Activated CD4-positive, alpha-beta T cell treated with anti-CD3 and anti-CD28 coated beads for 48 hours (primary cell): Measurements from ENCODE around the gene NSUN6.

Source experiments
- DNase-seq: peaks from one replicate; pipeline ENCODE4 v3.0.0-alpha.2; 2020

Gene NSUN6

GRCh38 chr10:18557960-18558359 is 93.4 kb downstream of the NSUN6 start:
- DNase-seq = no peak

DNA sequence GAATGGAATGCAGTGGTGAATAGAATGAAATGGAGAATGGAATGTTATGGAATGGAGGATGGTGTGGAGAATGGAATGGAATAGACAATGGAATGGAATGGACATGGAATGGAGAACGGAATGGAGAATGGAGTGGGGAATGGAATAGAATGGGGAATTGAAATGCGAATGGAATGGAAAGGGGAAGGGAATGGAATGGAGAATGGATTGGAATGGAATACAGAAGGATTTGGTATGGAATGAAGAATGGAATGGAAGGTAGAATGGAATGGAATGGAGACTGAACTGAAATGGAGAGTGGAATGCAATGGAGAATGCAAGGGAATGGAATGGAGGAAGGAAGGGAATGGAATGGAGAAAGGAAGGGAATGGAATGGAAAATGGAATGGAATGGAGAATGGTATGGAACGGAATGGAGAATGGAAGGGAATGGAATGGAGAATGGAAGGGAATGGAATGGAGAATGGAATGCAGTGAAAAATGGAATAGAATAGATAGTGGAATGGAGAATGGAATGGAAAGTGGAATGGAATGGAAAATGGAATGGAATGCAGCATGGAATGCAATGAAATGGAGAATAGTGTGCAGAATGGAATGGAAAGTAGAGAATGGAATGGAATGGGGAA is 94.8 kb downstream of the NSUN6 start:
- DNase-seq = no peak

GRCh38 chr10:18554479-18554878 is 96.9 kb downstream of the NSUN6 start:
- no peak for DNase-seq

DNA sequence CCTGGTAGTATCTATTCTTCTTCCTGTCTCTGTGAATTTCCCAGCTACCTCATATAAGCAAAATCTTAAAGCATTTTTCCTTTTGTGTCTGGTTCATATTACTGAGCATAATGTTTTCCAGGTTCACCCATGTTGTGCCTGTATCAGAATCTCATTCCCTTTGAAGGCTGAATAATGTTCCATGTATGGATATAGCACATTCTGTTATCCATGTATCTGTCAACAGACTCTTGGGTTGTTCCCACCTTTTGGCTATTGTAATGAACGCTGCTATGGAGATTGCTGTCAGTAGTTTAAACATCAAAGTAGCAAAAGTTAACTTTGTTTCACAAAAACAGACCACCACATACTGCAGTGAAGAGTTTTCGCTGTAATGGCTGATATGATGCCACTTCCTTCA is 99.9 kb downstream of the NSUN6 start:
- no peak for DNase-seq

- DNase-seq = no peak
Measured at GRCh38 chr10:18549105-18549504, 102.3 kb downstream of the NSUN6 start.

GRCh38 chr10:18545621-18546305 is 105.6 kb downstream of the NSUN6 start:
- no peak for DNase-seq

DNA sequence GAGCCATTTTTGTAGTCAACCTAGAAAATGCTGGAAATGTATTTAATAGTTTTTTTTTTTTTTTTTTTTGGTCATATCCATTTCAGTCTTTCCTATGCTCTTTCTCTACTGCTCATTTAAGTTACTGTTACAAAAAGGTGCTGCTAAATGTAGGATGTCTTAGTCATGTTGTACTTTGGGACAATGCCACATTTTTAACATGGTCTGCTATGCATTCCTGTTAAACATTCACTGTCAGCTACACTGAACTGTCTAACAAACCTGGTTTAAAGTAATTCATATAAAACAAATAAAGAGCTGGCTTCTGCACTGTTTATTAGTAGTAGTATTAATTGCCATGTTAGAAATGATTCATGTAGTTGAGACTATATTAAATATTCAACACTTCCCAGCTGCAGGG is 108.6 kb downstream of the NSUN6 start:
- DNase-seq = no peak

GRCh38 chr10:18540195-18540594 is 111.2 kb downstream of the NSUN6 start:
- no peak for DNase-seq

DNA sequence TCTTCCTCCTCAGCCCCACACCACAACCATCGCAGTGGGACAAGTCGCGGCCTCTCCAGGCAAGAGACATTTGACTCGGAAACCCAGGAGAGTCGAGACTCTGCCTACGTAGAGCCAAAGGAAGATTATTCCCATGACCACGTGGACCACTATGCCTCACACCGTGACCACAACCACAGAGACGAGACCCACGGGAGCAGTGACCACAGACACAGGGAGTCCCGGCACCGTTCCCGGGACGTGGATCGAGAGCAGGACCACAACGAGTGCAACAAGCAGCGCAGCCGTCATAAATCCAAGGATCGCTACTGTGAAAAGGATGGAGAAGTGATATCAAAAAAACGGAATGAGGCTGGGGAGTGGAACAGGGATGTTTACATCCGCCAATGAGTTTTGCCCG is 112.1 kb downstream of the NSUN6 start:
- DNase-seq = no peak

GRCh38 chr10:18533896-18534295 is 117.5 kb downstream of the NSUN6 start:
- no peak for DNase-seq

- DNase-seq = no peak
Measured at GRCh38 chr10:18532881-18533535, 118.4 kb downstream of the NSUN6 start.

DNA sequence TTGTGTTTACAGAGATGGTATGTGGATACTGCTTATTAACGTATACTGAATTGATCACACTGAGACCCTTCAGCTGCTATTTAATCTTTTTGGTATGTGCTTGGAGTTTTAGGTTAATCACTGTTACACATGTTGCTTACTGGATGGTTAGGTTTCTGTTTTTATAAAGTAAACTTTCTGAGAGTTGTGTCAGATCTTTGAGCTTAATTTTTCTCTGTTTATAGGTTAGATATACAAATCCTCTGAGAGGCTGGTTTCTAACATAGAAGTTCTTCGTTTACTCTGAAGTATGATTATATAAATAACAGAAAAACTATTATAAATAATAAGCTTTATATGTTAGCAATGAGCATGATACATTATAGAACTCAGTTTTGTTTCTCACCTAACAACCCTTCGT is 123.1 kb downstream of the NSUN6 start:
- DNase-seq = no peak

GRCh38 chr10:18527687-18528086 is 123.7 kb downstream of the NSUN6 start:
- DNase-seq = no peak

GRCh38 chr10:18523858-18524257 is 127.5 kb downstream of the NSUN6 start:
- DNase-seq = no peak

DNA sequence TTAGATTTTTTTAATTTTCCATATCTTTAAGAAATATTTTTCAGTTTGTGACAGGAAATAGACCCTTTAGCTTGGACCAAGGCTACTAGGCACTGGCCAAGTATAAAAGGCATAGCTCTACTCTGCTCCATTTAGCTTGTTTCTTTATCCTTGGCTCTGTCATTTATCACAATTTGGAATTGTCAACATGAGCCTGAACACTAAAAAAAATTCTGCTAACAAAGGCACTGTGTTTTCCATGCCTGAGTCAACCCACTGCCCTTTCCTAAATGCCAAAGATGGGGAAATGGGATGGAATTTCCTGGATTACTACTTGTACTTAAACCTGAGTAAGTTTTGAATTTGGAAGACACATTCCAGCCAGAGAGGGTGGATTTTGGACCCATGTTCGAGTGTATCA is 128.4 kb downstream of the NSUN6 start:
- DNase-seq = no peak

DNA sequence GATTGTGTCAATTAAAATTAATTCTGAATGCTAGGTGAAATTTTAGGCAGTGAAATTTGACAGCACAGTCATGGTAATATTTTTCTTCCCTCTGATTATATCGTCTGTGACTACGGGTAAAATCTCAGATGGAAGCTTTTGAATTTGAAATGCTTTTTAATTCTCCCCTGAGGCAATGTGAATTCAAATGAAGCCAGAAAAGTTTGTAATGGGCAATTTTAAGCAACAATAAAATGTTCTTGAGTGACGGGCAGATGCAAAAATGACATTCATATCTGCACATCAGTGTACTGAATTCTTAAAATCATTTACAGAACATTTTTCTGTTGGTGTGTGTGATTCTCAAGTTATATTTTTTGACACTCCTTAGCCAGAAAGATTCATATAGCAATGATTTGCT is 134.5 kb downstream of the NSUN6 start:
- DNase-seq = no peak

- DNase-seq = no peak
Measured at GRCh38 chr10:18514537-18514936, 136.8 kb downstream of the NSUN6 start.

DNA sequence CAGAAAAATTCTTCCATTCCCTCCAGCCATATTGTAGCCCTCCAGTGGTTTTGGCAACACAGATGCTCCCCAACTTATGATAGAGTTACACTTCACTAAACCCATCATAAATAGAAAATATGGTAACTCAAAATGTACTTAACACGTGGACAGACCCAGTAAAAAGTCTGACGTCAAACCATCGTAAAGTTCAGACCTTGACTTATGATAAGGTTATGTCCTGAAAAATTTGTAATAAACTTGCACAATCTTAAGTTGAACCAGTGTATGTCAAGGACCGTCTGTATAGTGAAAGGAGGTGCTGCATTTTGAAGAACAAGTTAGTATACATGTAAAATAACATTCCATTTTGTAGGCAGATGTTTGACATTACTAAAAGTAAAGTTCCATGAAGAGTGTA is 142.8 kb downstream of the NSUN6 start:
- no peak for DNase-seq

GRCh38 chr10:18505456-18506118 is 145.8 kb downstream of the NSUN6 start:
- no peak for DNase-seq

DNA sequence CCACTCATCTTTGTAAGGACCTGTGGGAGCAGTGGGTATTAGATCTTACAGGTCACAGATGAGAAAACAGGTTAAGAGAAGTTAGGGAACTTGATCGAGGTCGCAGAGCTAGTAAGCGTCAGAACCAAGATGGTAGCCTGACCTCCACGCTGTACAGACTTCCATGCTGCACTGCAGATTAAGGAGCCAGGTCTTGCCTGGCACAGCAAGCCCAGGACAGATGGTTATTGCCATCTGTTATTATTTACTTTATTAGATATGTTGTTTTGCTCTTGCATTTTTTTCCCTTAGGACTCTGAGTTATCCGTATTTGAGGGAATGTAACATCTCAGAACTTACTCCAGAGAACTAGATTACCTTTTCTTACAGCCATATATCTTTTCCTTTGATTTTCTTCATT is 147.2 kb downstream of the NSUN6 start:
- no peak for DNase-seq

DNA sequence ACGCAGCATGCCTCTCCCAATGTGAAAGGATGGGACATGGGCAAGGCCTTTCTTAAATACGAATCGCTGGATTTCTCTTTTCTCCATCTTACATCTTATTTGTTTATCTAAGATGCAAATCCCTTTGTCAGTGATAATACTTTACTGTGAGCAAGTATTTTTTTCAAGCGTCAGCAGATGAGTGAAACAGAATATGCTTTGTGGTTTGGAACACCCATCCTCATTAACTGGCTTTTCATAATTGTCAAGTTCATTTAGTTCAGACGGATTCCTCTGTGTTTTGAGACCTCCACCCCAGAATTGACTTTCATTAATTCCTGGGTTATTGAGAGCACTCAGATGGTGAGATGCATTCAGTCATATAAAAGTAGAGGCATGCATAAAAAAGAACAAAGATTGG is 149.8 kb downstream of the NSUN6 start:
- DNase-seq = no peak

DNA sequence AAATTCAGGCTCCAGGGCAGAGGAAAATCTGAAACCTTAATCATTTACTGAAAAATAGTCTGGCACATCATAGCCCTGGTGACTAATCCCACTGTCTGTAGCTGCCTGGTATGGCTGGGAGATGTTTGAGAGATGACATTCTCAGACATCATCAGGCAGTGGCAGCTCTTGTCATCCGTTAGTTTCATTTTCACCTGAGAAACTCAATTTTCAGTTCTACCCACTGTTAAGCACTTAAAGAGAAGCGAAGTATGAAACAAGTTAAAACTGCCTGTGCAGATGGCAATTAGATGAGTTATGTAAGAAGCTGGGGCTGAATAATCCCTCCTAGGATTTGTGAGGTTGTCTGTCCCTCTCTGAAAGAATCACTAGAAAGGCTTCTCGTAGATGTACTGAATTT is 150.2 kb downstream of the NSUN6 start:
- peak; percentile 6 for DNase-seq

GRCh38 chr10:18500576-18500975 is 150.8 kb downstream of the NSUN6 start:
- no peak for DNase-seq

GRCh38 chr10:18498998-18499397 is 152.4 kb downstream of the NSUN6 start:
- no peak for DNase-seq
